ENCODE data around the gene SMAD7.

Gene SMAD7

GRCh38 chr18:48986851-48987761, 36.3 kb upstream of the SMAD7 start:
- no peak for DNase-seq

GRCh38 chr18:48985161-48985560, 34.4 kb upstream of the SMAD7 start:
- DNase-seq: no peak

- no peak for DNase-seq
Measured at GRCh38 chr18:48983793-48984437, 33.1 kb upstream of the SMAD7 start.

- DNase-seq: no peak
Measured at GRCh38 chr18:48982266-48982665, 31.5 kb upstream of the SMAD7 start.

- no peak for DNase-seq
Measured at GRCh38 chr18:48979944-48980890, 29.5 kb upstream of the SMAD7 start.

- DNase-seq: no peak
Measured at GRCh38 chr18:48977914-48978313, 27.1 kb upstream of the SMAD7 start.

- DNase-seq: peak; percentile 59
Measured at GRCh38 chr18:48975817-48976649, 25.3 kb upstream of the SMAD7 start.

- DNase-seq: no peak
Measured at GRCh38 chr18:48975120-48975816, 24.5 kb upstream of the SMAD7 start.

- DNase-seq: no peak
Measured at GRCh38 chr18:48974304-48975119, 23.7 kb upstream of the SMAD7 start.

- DNase-seq: no peak
Measured at GRCh38 chr18:48973731-48974130, 23.0 kb upstream of the SMAD7 start.

GRCh38 chr18:48968412-48969215, 17.8 kb upstream of the SMAD7 start:
- no peak for DNase-seq

GRCh38 chr18:48967545-48967944, 16.8 kb upstream of the SMAD7 start:
- DNase-seq: no peak

- no peak for DNase-seq
Measured at GRCh38 chr18:48966523-48966922, 15.8 kb upstream of the SMAD7 start.

- DNase-seq: no peak
Measured at GRCh38 chr18:48963586-48964470, 13.1 kb upstream of the SMAD7 start.

GRCh38 chr18:48962994-48963561, 12.3 kb upstream of the SMAD7 start:
- DNase-seq: no peak

- DNase-seq: no peak
Measured at GRCh38 chr18:48962252-48962993, 11.7 kb upstream of the SMAD7 start.

GRCh38 chr18:48961547-48961946, 10.8 kb upstream of the SMAD7 start:
- no peak for DNase-seq

Measured in stimulated activated CD4-positive, alpha-beta T cell treated with anti-CD3 and anti-CD28 coated beads, Interleukin-1b, Interleukin-23, amount 100 ng/mL, for 48 hours (primary cell).